Endothelial cell of umbilical vein (primary cell): Measurements from ENCODE around the gene CDH20. TPM values are rescaled to one million over a fixed set of nuclear protein-coding genes. Genes with fewer than 3 reads are reported as not detected.

Experiments used
- BruUV-seq: library from RNA; stranded (reverse); fragments of 400-500 nt; replicated peaks from 2 replicates; lab custom pipeline; 2021; lab: Mats Ljungman, UMichigan
- CTCF ChIA-PET: fragments of 300-600, 350-600 bp; sonication (Branson Sonifier 250); formaldehyde crosslinking; loops from one replicate; lab custom pipeline; 2021; ENCODE audit warnings: antibody characterized with exemption, inconsistent platforms; lab: Charles Lee
- POLR2A ChIA-PET: fragments of 300-600, 350-600 bp; sonication (Branson Sonifier 250); formaldehyde crosslinking; loops from one replicate; lab custom pipeline; 2021; ENCODE audit warnings: antibody characterized with exemption, inconsistent platforms; lab: Charles Lee
- DNase-seq: peaks from one replicate; pipeline ENCODE4 v3.0.0-alpha.2; 2011; ENCODE audit warnings: low read depth, low spot score
- FAIRE-seq: peaks from 2 replicates; lab custom pipeline; 2011; peaks lifted over from hg19 to GRCh38; lab: Jason Lieb, UNC
- H2AFZ ChIP-seq: 2 replicates; pipeline ENCODE4 v1.6.0; 2012; ENCODE audit warnings: low read depth, low read length, control low read depth, inconsistent platforms
- H3K27ac ChIP-seq: 2 replicates; pipeline ENCODE4 v1.5.1; 2011; ENCODE audit warnings: low read depth, mild to moderate bottlenecking, control low read depth, low read length, moderate library complexity; ENCODE audit not compliant: insufficient read depth
- H3K27me3 ChIP-seq, 2 experiments: 2 replicates each; pipeline versions ENCODE4 v1.6.0 to v1.6.1; 2011; ENCODE audit warnings: low read length in 2 of 2, mixed read lengths in 1 of 2; ENCODE audit not compliant: control insufficient read depth in 2 of 2, insufficient read depth in 2 of 2
- H3K36me3 ChIP-seq, 2 experiments: 2 replicates in 1 of 2; 3 replicates in 1 of 2; pipeline ENCODE4 v1.5.1; 2011; ENCODE audit warnings: low read length in 2 of 2, mild to moderate bottlenecking in 1 of 2, moderate library complexity in 1 of 2; ENCODE audit not compliant: control insufficient read depth in 2 of 2, insufficient read depth in 2 of 2; ENCODE audit errors: extremely low read depth in 1 of 2
- H3K4me1 ChIP-seq: 3 replicates; pipeline ENCODE4 v1.5.1; 2011; ENCODE audit warnings: mild to moderate bottlenecking, low read length; ENCODE audit not compliant: control insufficient read depth, insufficient read depth; ENCODE audit errors: extremely low read depth
- H3K4me2 ChIP-seq: 2 replicates; pipeline ENCODE4 v1.6.1; 2011; ENCODE audit warnings: low read length, control low read depth, mixed read lengths; ENCODE audit not compliant: insufficient read depth
- H3K4me3 ChIP-seq, 3 experiments: fragments of 200-600 bp in 1 of 3; sonication (generic), shearing (Covaris generic) in 1 of 3; replicated peaks in 1 of 3; 2 replicates each; pipeline ENCODE4 v1.5.1; 2011 to 2016; ENCODE audit warnings: control low read depth in 3 of 3, low read length in 3 of 3, mild to moderate bottlenecking in 2 of 3, inconsistent platforms in 1 of 3, low read depth in 1 of 3, moderate library complexity in 1 of 3; ENCODE audit not compliant: insufficient read depth in 1 of 3
- H3K79me2 ChIP-seq: 2 replicates; pipeline ENCODE4 v1.6.0; 2012; ENCODE audit warnings: low read length, inconsistent platforms; ENCODE audit not compliant: control insufficient read depth, insufficient read depth
- H3K9ac ChIP-seq: replicated peaks from 2 replicates; pipeline ENCODE3; 2011; ENCODE audit warnings: low read length, control low read depth; ENCODE audit not compliant: insufficient read depth; ENCODE audit errors: extremely low read depth
- H3K9me1 ChIP-seq: replicated peaks from 3 replicates; pipeline ENCODE4 v1.6.0; 2011; ENCODE audit warnings: mild to moderate bottlenecking, low read length; ENCODE audit not compliant: control insufficient read depth, insufficient read depth; ENCODE audit errors: extremely low read depth
- H3K9me3 ChIP-seq: replicated peaks from 2 replicates; pipeline ENCODE4 v1.5.1; 2012; ENCODE audit warnings: low read length, inconsistent platforms; ENCODE audit not compliant: control insufficient read depth, insufficient read depth
- H4K20me1 ChIP-seq: replicated peaks from 2 replicates; pipeline ENCODE3; 2011; ENCODE audit warnings: mild to moderate bottlenecking, low read length; ENCODE audit not compliant: control insufficient read depth, insufficient read depth; ENCODE audit errors: extremely low read depth
- CTCF ChIP-seq, 2 donors: IDR thresholded peaks; 1 replicate in 1 of 2; 2 replicates in 1 of 2; pipeline ENCODE4 v1.5.1; 2011; ENCODE audit warnings: low read length in 2 of 2, mild to moderate bottlenecking in 2 of 2, moderate library complexity in 2 of 2, control low read depth in 1 of 2, inconsistent platforms in 1 of 2, low read depth in 1 of 2; ENCODE audit not compliant: insufficient read depth in 1 of 2; ENCODE audit errors: extremely low read depth in 1 of 2
- EZH2 ChIP-seq: IDR thresholded peaks from 2 replicates; pipeline ENCODE4 v1.6.1; 2012; ENCODE audit warnings: borderline replicate concordance, low read depth, mild to moderate bottlenecking, moderate library complexity, low read length, inconsistent platforms; ENCODE audit not compliant: severe bottlenecking
- FOS ChIP-seq: IDR thresholded peaks from 2 replicates; pipeline ENCODE4 v1.6.1; 2011; ENCODE audit warnings: mild to moderate bottlenecking, low read length, moderate library complexity, borderline replicate concordance; ENCODE audit not compliant: insufficient read depth
- GATA2 ChIP-seq: IDR thresholded peaks from 2 replicates; pipeline ENCODE4 v1.7.0; 2011; ENCODE audit warnings: low read depth, mild to moderate bottlenecking, moderate library complexity, mixed read lengths, low read length; ENCODE audit not compliant: insufficient read length, insufficient read depth
- JUN ChIP-seq: IDR thresholded peaks from 2 replicates; pipeline ENCODE4 v1.6.1; 2011; ENCODE audit warnings: borderline replicate concordance, low read depth; ENCODE audit not compliant: insufficient read length, insufficient read depth
- MAX ChIP-seq: IDR thresholded peaks from 2 replicates; pipeline ENCODE4 v1.6.1; 2011; ENCODE audit not compliant: insufficient read depth, insufficient read length
- MYC ChIP-seq: IDR thresholded peaks from one replicate; pipeline ENCODE4 v1.6.1; 2011; ENCODE audit warnings: mild to moderate bottlenecking, low read depth, low read length
- POLR2A ChIP-seq: IDR thresholded peaks from 2 replicates; pipeline ENCODE4 v1.6.1; 2012; ENCODE audit warnings: low read depth, mild to moderate bottlenecking, control low read depth, low read length
- POLR2AphosphoS5 ChIP-seq: IDR thresholded peaks from 2 replicates; pipeline ENCODE4 v1.6.1; 2012; ENCODE audit warnings: low read depth, mild to moderate bottlenecking, control low read depth, low read length, moderate library complexity; ENCODE audit not compliant: insufficient read depth
- dilution Hi-C: fragments of 300-500 bp; cut with MboI; formaldehyde crosslinking; loops from one replicate; pipeline ENCODE4 v1.15.0; 2019; ENCODE audit warnings: low sequenced_read_pairs; ENCODE audit not compliant: extremely low pct_ligation_motif_present
- intact Hi-C: fragments of 100-400 bp; cut with micrococcal nuclease; formaldehyde crosslinking; loops from one replicate; pipeline ENCODE4 v1.10.0; 2022
- polyA plus RNA-seq, 4 experiments: library from polyadenylated mRNA; depleted of rRNA in 3 of 4; stranded (reverse) in 3 of 4; unstranded in 1 of 4; fragments of >200 nt; gene quantifications; 2 replicates each; pipeline versions ENCODE4 v1.2.1 to v1.2.3, GENCODE V29; 2011 to 2012; ENCODE audit warnings: missing spikeins in 1 of 4
- total RNA-seq: library from RNA; stranded (reverse); gene quantifications from 2 replicates; pipeline ENCODE4 v1.2.3, GENCODE V29; 2021

The CDH20 gene
- total and polyA plus RNA-seq, 2 donors (not counting 3 experiments of a cell fraction or from before 2014, with no cell fraction given) = not detected

GRCh38 chr18:61474341-61474740 lies 141.1 kb downstream of the CDH20 start:
- intact Hi-C loops (no loop called here), dilution Hi-C loops (no loop called here)
- Histone ChIP-seq H3K27me3 (no peaks in the 10 kb centered on the region), H3K9ac (no peak overlapping the region), H3K9me3 (no peaks in the 10 kb centered on the region), H4K20me1 (no peaks in the 10 kb centered on the region), H3K4me1 (no peaks in the 10 kb centered on the region), H2AFZ (no peak overlapping the region), H3K36me3 (no peaks in the 10 kb centered on the region), H3K79me2 (no peaks in the 10 kb centered on the region), H3K27ac (no peak overlapping the region), H3K9me1 (no peaks in the 10 kb centered on the region), H3K4me3 (no peak overlapping the region), H3K4me2 (no peak overlapping the region)
- ChIA-PET CTCF (interaction anchor here (1.1 kb wide), 1 partner anchor 12 kb away, joined by 3 read pairs; no protein-coding TSS in a partner anchor), POLR2A (no interaction called here)
- DNase-seq (no peak), FAIRE-seq (no peak)
- BruUV-seq = no TSS peak
- TF ChIP-seq CTCF (IDR thresholded peaks at IDR 0.05; ENCODE audit: extremely low read depth in 1 of 2, insufficient read depth in 1 of 2, low read depth in 1 of 2, low read length in 2 of 2) (no peak), MAX (no peak), GATA2 (no peak), POLR2AphosphoS5 (no peak), EZH2 (no peak), JUN (no peak), FOS (no peak), POLR2A (no peak), MYC (no peak)
